Transverse colon (tissue), 4 donors: Measurements from ENCODE around the gene GRID2IP. TPM values are rescaled to one million over a fixed set of nuclear protein-coding genes. Genes with fewer than 3 reads are reported as not detected.

Experiments
- DNase-seq: peaks from one replicate; pipeline ENCODE4 v3.0.0-alpha.2; 2019
- H3K27ac ChIP-seq, 4 donors: fragments of 200-600 bp; sonication (generic); 2 replicates each; pipeline ENCODE4 v1.5.1; 2016 to 2018; ENCODE audit warnings: inconsistent platforms in 4 of 4
- H3K27me3 ChIP-seq: fragments of 200-600 bp; sonication (generic); 2 replicates; pipeline ENCODE4 v1.5.1; 2017; ENCODE audit warnings: inconsistent platforms
- H3K36me3 ChIP-seq, 4 donors: fragments of 200-600 bp; sonication (generic); 2 replicates each; pipeline ENCODE4 v1.5.1; 2017 to 2019; ENCODE audit warnings: inconsistent platforms in 4 of 4
- H3K4me1 ChIP-seq, 4 donors: fragments of 200-600 bp; sonication (generic); 2 replicates each; pipeline ENCODE4 v1.5.1; 2017 to 2020; ENCODE audit warnings: inconsistent platforms in 4 of 4
- H3K4me3 ChIP-seq, 4 donors: fragments of 200-600 bp; sonication (generic); 1 replicate in 1 of 4; 2 replicates in 3 of 4; pipeline versions ENCODE4 v1.5.1 to v1.6.1; 2017 to 2019; ENCODE audit warnings: inconsistent platforms in 4 of 4
- H3K9me3 ChIP-seq, 2 donors: fragments of 200-600 bp; sonication (generic); 2 replicates each; pipeline ENCODE4 v1.5.1; 2017 to 2019; ENCODE audit warnings: inconsistent platforms in 2 of 2
- EP300 ChIP-seq: sonication (generic); formaldehyde crosslinking; IDR thresholded peaks from one replicate; pipeline ENCODE4 v1.6.1; 2017; ENCODE audit warnings: antibody characterized with exemption, low read depth
- POLR2A ChIP-seq: fragments of 450-650 bp; IDR thresholded peaks from one replicate; pipeline ENCODE4 v1.6.1; 2016; ENCODE audit warnings: antibody characterized with exemption, mild to moderate bottlenecking, moderate library complexity
- POLR2AphosphoS5 ChIP-seq, 3 donors: sonication (generic); formaldehyde crosslinking; IDR thresholded peaks; one replicate each; pipeline ENCODE4 v1.6.1; 2016; ENCODE audit warnings: antibody characterized with exemption in 3 of 3
- WGBS, 2 donors: methylation state at CpG; one replicate each; pipeline ENCODE4 v1.1.5; 2018; ENCODE audit warnings: low coverage in 1 of 2; 5-methylcytosine and 5-hydroxymethylcytosine counted together
- in situ Hi-C, 4 donors: fragments of 200-750 bp; cut with MboI; loops; one replicate each; pipeline versions ENCODE4 v1.15.0 to v1.15.1; 2017; ENCODE audit warnings: low sequenced_read_pairs in 3 of 4, low pct_ligation_motif_present in 1 of 4, low pct_unique_long_range_greater_than_20kb in 1 of 4
- intact Hi-C: fragments of 100-400 bp; cut with DNase I; formaldehyde crosslinking; loops from one replicate; pipeline ENCODE4 v1.15.1; 2023; ENCODE audit warnings: low total_unique reads
- total RNA-seq, 4 donors: library from RNA; depleted of rRNA; stranded (reverse); fragments of >200 nt; gene quantifications; one replicate each; pipeline ENCODE4 v1.1.0, GENCODE V29; 2016
- TF ChIP-seq, protein P1 (sequence below), 5 experiments: fragments of 200-600 bp in 3 of 5; fragments of 450-650 bp in 2 of 5; sonication (generic) in 3 of 5; IDR thresholded peaks; 1 replicate in 2 of 5; 2 replicates in 3 of 5; pipeline ENCODE4 v1.5.1; 2016 to 2017; ENCODE audit warnings: antibody characterized with exemption in 5 of 5, inconsistent platforms in 3 of 5, mild to moderate bottlenecking in 2 of 5, moderate library complexity in 1 of 5

The GRID2IP gene
- total RNA-seq, 4 donors from 2014 or later = 0.20 to 1.1 (median 0.66) TPM

DNA sequence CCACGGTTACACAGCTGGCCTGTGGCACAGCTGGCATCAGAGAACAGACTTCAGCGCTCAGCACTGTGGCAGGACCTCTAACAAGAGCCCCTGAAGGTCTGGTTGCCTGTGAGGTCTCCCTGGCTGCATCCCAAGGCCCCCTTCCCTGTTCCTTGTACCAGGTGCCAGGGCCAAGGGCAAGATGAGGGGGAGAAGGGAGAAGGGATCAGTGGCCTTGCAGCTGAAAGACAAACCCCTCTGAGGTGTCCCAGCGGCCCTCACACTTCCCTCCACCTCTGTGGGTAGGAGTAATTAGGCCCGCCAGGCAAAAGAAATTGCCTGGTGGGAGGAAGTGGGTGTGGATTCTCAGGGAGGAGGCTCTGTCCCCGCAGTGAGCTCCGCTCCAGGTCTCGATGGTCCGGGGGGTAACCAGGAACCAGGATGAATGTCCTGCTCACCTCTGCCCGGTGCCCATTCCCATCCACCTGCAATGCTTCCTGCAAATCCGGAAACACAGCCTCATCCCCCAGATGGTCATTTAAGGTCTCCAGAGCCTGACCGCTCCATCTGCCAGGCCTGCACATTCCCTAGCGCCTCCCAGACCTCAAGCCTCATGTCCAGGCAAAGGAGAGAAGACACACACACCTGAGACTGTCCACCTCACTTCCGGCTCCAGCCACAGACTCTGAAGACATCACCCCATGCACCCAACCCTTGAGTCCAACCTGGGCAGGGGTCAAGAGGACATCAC, 22.7 kb downstream of the GRID2IP start:
- WGBS, 2 donors = 20 to 68% methylated on average over 2 to 13 of the region's 13 CpGs
- intact Hi-C loops = no loop called here
- in situ Hi-C loops = no loop called here
- no peak for DNase-seq
- H3K4me3 ChIP-seq = no peak overlapping the region
- peaks cover 0 to 17% (median 14%) of the 10 kb centered on the region in 4 donors for H3K4me1 ChIP-seq
- TF ChIP-seq POLR2A = no peak
- no peak for TF ChIP-seq POLR2AphosphoS5 (IDR thresholded peaks at IDR 0.05)
- TF ChIP-seq, protein P1, sequence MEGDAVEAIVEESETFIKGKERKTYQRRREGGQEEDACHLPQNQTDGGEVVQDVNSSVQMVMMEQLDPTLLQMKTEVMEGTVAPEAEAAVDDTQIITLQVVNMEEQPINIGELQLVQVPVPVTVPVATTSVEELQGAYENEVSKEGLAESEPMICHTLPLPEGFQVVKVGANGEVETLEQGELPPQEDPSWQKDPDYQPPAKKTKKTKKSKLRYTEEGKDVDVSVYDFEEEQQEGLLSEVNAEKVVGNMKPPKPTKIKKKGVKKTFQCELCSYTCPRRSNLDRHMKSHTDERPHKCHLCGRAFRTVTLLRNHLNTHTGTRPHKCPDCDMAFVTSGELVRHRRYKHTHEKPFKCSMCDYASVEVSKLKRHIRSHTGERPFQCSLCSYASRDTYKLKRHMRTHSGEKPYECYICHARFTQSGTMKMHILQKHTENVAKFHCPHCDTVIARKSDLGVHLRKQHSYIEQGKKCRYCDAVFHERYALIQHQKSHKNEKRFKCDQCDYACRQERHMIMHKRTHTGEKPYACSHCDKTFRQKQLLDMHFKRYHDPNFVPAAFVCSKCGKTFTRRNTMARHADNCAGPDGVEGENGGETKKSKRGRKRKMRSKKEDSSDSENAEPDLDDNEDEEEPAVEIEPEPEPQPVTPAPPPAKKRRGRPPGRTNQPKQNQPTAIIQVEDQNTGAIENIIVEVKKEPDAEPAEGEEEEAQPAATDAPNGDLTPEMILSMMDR (IDR thresholded peaks at IDR 0.05) = no peak
- TF ChIP-seq EP300 = no peak
- H3K9me3 ChIP-seq = no peaks in the 10 kb centered on the region
- H3K27ac ChIP-seq = no peak overlapping the region
- peaks cover 86% of the 10 kb centered on the region for H3K27me3 ChIP-seq
- H3K36me3 ChIP-seq = no peaks in the 10 kb centered on the region

DNA sequence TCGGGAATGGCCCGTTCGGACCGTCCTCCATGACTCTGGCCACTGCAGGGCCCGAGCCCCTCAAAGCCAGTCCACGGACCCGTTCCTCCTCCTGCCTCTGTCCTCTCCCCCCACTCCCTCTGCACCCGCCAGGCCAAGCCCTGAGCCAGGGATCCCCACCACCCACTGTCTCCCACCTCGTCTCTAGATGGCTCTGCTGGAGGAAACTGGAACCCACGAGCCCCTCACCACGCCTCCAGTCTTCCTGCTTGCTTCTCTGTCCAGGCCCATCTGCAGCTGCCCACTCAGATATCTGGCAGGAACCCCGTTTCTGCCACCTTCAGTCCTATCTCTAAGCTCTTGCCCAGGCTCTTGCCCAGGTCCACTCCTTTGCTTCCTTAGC, 24.3 kb downstream of the GRID2IP start:
- in situ Hi-C loops = no loop called here
- Histone ChIP-seq H3K36me3 (no peaks in the 10 kb centered on the region), H3K9me3 (no peaks in the 10 kb centered on the region), H3K27me3 (peaks cover 76% of the 10 kb centered on the region), H3K4me3 (peak overlapping the region in 2 of 4 donors; percentile 26 to 47), H3K27ac (no peak overlapping the region), H3K4me1 (peaks cover 0 to 17% (median 14%) of the 10 kb centered on the region in 4 donors)
- no peak for DNase-seq
- TF ChIP-seq, protein P1 (IDR thresholded peaks at IDR 0.05) = no peak
- TF ChIP-seq POLR2A (no peak), EP300 (no peak), POLR2AphosphoS5 (IDR thresholded peaks at IDR 0.05) (no peak)
- 0 to 40% methylated on average over 1 to 12 of the region's 12 CpGs for WGBS, 2 donors
- intact Hi-C loops = no loop called here

DNA sequence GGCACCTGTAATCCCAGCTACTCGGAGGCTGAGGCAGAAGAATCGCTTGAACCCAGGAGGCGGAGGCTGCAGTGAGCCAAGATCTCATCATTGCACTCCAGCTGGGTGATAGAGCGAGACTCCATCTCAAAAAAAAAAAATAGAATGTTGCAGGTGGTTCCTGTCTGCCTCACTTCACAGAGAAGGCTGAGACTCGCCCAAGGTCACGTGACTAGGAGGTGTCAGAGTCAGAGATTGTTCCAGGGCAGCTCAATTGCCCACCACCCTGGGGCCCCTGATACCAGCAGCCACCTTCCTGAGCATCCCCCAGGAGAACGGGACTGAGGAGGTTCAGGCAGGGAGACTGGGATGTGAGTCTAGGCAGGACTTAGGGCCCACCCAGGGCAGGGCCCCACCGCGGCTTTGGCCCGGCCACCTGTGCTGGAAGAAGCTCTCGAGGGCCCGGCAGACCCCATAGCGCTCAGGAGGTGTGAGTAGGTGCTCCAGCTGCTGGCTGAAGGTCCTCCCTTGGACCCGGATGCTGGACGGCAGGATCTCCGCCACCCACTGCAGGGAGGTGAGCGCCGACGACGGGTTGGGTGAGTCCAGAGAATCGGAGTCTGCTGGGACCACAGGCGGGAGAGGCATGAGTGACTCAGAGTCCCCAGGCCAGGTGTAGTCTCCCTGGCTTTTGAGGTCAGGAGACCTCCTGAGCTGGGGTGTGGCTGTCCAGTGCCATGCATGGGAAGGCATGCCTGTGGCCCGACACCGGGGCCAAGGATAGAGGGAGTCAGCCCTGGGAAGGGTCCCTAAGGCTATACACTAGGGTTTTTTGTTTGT, 30.9 kb downstream of the GRID2IP start:
- peaks cover 10% of the 10 kb centered on the region for H3K27me3 ChIP-seq
- no peaks in the 10 kb centered on the region for H3K9me3 ChIP-seq
- no peak overlapping the region for H3K4me3 ChIP-seq
- peaks cover 0 to 5% (median 2%) of the 10 kb centered on the region in 4 donors for H3K4me1 ChIP-seq
- no peak overlapping the region for H3K27ac ChIP-seq
- WGBS, 2 donors = 60 to 75% methylated on average over 5 to 24 of the region's 24 CpGs
- intact Hi-C loops = no loop called here
- no peak for TF ChIP-seq EP300
- TF ChIP-seq, protein P1 (IDR thresholded peaks at IDR 0.05) = no peak
- no peak for TF ChIP-seq POLR2A
- TF ChIP-seq POLR2AphosphoS5 (IDR thresholded peaks at IDR 0.05) = no peak
- no peaks in the 10 kb centered on the region for H3K36me3 ChIP-seq
- in situ Hi-C loops = no loop called here
- DNase-seq = no peak

DNA sequence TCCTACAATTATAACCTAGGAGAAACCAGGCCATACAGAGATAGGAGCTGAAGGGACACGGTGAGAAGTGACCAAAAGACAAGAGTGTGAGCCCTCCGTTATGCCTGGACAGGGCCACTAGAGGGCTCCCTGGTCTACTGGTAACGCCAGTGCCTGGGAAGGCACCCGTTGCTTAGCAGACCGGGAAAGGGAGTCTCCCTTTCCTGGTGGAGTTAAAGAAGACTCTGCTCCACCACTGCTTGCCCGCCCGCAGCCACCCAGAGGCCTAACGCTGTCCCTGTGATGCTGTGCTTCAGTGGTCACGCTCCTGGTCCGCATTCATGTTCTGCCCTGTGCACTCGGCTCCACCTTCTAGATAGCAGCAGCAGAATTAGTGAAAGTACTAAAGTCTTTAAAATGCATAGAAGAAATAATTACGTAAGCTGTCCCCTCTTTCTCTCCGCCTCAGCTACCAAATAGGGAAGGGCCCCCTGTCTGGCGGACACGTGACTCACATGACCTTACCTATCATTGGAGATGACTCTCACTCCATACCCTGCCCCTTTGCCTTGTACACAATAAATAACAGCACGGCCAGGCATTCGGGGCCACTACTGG, 34.8 kb downstream of the GRID2IP start:
- peak overlapping the region in 3 of 4 donors; percentile 4 to 34 (median 17) for H3K4me3 ChIP-seq
- TF ChIP-seq, protein P1 (IDR thresholded peaks at IDR 0.05) = peak; percentile 77 to 85 (median 82)
- no peak for TF ChIP-seq EP300
- 15 to 17% methylated on average over 12 to 17 of the region's 17 CpGs for WGBS, 2 donors
- no peaks in the 10 kb centered on the region for H3K27me3 ChIP-seq
- no peaks in the 10 kb centered on the region for H3K9me3 ChIP-seq
- peaks cover 0 to 5% (median 2%) of the 10 kb centered on the region in 4 donors for H3K4me1 ChIP-seq
- peak overlapping the region in 1 of 4 donors; percentile 32 for H3K27ac ChIP-seq
- no peaks in the 10 kb centered on the region for H3K36me3 ChIP-seq
- peak; percentile 86 for DNase-seq
- intact Hi-C loops (no loop called here), in situ Hi-C loops (no loop called here)
